HG03095 (cell line): Measurements from ENCODE around the gene DIAPH3.

Source experiments
- ATAC-seq: cut with Tn5 transposase; IDR thresholded peaks from one replicate; pipeline ENCODE4 v1.9.1; 2021; ENCODE audit warnings: moderate library complexity; ENCODE audit not compliant: unreplicated experiment

Gene DIAPH3

DNA sequence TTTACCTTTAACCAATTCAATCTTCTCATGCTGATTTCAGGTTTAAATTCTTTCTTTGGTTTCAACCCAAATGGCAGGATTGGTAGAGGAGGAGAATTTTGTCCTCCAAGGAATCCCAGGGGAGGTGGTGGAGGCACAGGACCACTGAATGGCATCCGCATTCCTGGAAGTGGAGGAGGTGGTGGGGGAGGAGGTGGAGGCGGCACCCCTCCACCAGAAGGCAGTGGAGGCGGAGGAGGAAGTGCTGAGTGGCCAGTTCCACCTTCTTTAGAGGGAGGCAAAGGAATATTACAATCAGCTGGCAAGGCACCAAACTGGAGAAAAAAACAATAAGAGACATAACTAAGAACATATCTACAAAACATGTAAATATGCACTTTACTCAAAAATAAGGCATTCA lies 192.9 kb downstream of the DIAPH3 start:
- no peak for ATAC-seq

DNA sequence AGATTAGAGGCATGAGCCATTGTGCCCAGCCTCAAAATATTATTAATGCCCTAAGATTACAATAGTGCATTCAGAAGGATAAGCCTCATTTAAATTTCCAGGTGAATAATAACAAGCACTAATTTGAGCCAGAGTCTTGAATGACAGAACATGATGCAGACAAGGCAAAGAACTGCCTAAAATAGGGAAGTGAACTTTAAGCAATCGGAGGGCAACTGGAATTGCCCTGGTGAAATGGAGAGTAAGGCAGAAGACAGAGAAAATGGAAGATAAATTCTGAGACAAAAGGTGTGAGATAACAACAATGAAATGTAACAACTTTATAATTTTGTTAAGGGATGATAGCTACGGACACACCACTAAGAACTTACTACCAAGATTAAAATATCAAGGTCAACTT lies 199.9 kb downstream of the DIAPH3 start:
- no peak for ATAC-seq

DNA sequence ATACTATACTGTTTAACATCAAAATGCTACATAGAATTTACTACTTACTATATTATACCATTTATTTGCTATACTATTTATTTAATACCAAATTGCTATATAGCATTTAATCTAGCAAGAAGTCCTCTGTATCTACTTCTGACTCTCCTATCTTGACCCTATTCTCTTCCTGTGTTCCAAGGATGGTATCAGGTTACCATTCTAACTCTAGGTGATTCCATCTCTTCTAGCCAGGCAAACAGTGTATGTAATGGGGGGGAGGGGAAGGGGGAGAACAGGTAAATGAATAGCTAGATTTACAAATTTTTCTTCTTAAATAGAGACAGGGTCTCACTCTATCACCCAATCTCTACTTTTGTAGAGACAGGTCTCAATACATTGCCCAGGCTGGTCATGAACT lies 200.3 kb downstream of the DIAPH3 start:
- no peak for ATAC-seq

DNA sequence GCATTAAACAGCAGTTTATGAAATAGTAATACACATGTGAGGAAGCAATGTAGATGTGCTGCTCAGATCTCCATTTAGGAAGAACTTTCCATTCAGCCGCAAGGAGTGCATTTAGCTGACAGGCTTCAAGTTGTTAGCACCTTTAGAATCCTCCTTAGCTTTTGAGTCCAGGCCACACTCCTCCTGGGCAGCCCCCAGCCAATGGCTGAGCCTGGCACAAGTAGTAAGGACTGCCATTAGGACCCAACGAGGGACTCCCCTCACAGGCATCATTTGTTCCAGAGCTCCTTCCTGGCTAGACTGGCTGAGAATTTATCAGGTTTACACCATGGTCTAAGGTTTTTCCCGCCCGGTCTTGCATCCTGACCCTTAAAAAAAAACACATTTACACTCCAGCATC lies 201.4 kb downstream of the DIAPH3 start:
- ATAC-seq: no peak

DNA sequence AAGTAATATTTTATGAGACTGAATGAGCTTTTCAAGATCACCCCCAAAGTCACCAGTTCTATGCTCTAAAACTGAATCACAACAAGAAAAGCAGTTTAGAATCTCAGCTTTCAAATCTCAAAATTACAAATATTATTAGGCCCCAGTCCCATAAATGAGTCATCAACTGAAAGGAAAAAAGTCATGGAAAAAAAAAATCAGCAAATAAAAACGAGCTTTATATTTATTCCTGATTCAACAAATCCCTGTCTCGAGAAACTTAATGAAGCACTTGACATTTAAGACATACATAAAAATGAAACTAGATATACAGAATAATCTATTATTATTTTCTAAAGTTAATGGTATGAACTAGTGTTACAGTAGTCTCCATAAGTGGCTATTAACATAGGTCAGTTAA lies 203.0 kb downstream of the DIAPH3 start:
- ATAC-seq: no peak

DNA sequence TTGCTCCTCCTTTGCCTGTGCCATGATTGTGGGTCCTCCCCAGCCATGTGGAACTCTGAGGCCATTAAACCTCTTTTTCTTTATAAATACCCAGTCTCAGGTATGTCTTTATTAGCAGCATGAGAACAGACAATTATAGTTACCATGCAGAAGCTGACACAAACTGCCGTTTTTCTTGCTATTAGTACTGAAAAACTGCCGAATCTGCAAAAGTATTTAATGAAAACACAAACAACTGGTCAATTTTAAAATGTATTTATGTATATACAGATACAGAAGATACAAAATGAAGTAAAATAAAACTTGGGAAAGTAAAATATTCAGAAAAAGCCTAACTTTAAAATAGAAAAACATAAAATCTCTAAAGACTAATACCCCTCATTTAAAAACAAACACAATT lies 206.3 kb downstream of the DIAPH3 start:
- ATAC-seq: no peak

DNA sequence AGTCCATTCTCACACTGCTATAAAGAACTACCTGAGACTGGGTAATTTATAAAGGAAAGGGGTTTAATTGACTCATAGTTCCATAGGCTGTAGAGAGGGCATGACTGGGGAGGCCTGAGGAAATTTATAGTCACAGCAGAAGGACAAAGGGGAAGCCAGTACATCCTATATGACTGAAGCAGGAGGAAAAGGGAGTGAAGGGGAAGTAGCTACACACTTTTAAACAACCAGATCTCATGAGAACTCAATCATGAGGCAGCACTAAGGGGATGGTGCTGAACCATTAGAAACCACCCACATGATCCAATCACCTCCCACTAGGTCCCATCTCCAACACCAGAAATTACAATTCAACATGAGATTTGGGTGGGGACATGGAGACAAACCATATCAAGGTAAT lies 209.1 kb downstream of the DIAPH3 start:
- ATAC-seq: no peak

DNA sequence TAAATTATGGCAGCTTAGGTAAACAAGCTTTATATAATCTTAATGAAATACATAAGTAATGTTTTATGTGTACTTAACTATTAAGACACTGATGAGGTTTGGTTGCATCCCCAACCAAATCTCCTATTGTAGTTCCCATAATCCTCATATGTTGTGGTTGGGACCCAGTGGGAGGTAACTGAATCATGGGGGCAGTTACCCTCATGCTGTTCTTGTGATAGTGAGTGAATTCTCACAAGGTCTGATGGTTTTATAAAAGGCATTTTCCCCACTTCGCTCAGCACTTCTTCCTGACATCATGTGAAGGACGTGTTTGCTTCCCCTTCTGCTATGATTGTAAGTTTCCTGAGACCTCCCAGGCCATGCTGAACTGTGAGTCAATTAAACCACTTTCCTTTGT lies 212.7 kb downstream of the DIAPH3 start:
- ATAC-seq: no peak

DNA sequence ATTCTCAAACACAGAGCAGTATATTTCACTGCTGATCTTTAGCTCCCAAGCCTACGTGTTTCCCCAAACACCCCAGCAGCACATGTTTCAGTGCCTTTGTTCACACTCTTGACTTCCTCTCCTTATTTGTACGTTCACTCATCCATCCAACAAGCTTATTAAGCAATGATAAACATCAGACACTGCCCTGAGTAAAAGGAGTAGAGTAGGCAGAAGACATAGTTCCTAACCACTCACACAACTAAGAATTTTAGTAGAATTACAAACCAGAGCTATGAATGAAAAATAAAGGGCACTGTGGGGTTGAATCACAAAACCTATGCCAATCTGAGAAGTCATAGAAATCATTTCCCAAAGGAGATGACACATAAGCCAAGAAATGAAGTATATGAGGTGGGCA lies 213.5 kb downstream of the DIAPH3 start:
- no peak for ATAC-seq

DNA sequence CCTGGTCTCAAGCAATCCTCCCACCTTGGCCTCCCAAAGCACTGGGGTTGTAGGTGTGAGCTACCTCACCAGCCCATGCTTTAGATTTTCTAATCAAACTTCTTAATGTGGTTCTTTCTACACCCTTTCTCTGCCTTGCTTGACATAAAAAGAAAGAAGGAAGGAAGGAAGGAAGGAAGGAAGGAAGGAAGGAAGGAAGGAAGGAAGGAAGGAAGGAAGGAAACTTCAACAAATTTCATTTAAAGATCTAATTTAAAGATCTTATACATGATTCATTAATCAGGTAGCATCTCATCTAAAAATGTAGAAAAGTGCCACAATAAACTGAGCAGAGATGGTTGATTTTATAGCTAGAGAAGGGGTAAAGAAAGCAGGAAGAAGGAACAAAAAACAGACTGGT lies 215.0 kb downstream of the DIAPH3 start:
- no peak for ATAC-seq

DNA sequence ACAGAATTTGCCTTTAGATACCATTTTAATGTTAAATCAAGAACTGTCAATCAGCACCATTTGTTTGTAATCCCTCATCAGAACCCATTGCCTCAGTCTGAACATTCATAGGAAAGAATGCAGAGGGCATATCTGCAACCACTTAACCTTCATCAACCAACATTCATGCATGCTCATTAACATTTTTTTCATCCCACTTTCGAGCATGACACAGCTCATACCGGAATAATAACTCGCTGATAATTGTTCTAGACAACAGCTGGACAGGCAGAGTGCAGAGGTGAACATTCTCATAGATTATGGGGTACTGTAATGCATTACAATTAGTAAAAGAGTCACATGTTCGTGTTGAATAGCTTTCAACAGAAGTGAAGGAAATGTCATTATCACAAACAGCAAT lies 216.8 kb downstream of the DIAPH3 start:
- ATAC-seq: no peak

DNA sequence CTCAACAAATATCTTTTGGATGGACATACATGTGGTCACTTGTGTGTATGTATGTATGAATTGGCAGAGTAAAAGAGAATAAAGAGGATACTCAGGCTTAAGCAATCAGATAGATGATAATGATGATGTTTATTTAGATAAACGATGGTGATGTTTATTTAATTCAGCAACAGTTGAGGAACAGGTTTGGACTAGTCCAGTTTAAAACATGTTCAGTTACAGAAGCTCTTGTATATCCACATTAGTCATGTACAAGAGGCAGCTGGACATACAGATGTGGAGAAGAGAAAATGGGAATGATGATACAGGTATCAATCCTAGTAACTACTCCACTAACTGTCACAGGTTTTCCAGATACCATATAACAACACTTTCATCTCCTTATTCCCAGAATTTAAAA lies 232.1 kb downstream of the DIAPH3 start:
- ATAC-seq: no peak

DNA sequence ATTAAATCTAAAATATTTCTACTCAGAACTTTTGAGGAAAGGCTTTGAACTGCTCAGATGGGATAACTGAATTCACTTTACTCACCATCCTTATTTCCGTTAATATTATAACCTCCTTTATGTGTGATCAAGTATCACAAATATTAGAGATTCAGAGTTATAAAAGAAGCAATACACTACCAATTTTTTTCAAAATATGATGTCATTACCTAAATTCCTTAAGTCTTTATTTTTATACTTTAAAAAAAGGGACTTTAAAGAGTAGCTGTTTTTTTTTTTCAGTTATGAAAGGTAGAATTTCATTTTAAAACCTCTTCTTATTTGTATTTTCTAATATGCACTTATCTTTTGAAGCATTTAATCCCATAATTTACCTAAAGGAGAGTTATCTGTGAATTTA lies 239.5 kb downstream of the DIAPH3 start:
- no peak for ATAC-seq

DNA sequence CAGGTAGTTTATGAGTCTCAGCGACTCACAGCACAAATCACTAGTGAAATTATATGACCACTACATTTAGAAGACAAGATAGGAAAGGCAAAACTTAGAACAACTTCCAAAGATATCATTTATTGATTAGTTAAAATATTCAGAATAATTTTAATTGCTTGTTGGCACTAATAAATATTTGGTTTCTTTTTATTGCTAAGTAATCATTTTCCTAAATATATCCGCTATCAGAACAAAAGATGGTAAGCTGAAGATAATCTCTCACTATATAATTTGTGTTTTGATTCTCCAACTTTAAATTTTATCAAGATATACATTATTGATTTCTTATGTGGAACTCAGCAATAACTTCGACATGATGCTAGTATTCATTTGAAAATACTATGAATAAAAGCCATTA lies 248.5 kb downstream of the DIAPH3 start:
- ATAC-seq: no peak

DNA sequence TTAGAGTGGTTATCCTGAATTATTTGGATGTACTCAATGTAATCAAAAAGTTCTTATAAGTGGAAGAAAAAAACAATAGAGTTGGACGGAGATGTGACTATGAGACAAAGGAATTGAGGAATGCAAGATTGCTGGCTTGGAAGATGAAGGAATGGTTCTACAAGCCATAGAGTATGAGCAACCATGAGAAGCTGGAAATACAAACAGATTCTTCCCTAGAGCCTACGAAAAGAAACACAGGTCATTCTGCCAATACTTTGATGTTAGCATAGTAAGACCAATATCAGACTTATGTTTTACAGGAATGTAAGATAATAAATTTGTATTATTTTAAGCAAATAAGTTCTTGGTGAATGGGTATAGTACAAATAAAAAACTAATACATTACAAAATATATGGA lies 249.2 kb downstream of the DIAPH3 start:
- no peak for ATAC-seq

DNA sequence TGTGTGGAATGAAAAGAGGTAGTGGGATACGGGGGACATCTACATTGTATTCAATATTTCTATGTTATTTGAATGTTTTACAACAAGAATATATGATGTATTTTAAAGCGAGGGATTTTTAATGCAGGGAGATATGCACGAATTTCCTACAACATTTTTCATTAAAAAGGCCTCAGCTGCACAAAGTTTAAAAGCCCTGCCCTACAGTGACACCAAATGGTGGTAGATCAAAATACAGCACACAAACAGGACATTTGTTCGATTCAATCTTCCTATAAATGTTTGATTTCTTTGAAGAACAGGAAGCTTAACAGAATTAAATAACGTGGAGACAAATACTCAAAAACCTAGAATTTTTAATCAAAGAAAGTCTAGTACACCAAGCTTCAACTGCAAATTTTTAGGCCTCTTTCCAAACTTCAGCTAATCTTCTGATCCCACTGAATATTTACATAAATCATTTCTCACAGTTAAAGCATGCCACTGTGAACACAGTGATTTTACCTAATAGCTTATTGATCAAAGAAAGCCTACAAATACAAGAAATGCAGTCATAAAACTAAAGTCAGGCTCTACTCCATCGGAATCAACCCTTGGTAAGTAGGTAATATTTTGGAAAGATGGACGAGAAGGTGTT lies 257.2 kb downstream of the DIAPH3 start:
- no peak for ATAC-seq

DNA sequence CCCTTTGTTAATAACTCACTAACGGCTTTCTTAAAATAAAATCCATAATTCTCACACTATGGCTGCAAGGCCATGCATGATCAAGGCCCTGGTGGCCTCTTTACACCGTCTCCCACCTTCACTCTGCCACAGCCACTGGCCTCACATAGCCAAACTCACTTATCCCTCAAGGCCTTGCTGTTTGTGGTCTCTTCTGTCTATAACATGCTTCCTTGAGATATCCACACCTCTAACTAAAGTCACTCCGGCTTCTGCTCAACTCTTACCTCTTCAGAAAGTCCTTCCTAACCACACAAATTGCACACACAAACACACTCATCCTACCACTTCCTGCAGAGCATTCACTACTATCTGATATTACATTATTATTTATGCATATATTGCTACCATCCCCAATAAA lies 262.5 kb downstream of the DIAPH3 start:
- no peak for ATAC-seq

DNA sequence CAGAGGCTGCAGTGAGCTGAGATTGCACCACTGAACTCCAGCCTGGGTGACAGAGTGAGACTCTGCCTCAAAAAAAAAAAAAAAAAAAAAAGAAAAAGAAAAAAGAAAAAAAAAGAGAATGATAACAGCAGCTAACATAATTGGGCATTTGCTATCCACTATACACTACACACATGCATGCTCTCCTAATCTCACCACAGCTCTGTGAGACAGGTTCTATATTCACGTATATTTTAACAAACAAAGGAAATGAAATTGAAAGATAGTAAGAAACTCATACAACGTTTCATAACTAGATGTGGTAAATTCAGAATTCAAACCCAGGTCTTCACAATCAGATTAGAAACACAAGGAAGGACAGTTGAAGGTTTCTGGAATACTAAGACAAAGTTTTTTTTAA lies 265.7 kb downstream of the DIAPH3 start:
- no peak for ATAC-seq

DNA sequence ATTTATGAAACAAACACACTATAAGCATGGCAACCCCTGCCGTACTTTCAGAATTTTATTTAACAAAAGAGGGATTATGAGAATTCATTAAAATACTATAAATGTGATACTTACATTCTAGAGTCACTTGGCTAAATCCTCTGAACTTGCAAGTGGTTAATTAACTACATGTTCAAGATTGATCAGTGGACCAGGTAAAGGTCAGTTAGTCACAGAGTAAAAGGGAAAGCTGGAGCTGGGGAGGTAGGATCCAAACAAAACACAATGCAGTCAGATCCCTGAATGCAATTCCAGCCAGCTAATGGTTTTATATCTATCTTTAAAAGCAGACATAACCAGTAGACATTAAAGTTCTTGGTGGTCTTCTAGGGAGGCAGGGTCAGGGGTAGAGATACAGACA lies 270.5 kb downstream of the DIAPH3 start:
- no peak for ATAC-seq

DNA sequence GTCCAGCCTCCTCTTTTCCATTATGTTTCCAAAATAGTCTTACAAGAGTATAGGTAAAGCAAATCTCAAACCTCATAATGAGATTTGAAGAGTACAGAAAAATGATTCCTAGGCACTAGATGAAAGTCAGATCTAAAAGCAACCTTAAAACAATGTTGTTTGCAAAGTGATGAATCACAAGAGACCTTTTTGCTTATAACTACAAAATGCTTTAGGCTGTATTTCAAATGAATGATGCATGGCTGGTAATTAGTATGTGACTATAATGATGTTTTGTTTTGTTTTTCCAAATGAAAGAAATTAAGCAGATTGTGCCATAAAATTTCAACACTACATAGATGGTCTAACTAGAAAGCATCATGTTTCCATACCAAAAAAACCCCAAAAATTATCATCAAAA lies 272.7 kb downstream of the DIAPH3 start:
- ATAC-seq: no peak

DNA sequence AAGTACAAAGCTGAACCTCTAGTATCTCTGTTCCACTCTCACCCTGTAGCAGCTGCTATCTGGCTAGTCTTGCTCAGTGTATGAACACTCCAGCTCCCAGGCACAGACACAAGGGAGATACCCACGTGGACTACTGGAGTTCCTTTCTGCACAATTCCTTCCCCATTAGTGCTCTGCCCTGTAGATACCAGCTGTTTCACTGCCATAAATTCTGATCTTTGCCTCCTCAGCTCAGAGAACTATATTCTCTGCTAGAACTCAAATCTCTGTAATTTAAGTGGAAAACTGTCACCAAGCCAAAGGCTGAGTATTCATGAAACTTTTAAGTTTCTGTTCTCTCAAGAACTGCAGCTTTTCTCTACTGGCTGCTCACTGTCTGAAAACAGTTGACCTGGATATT lies 273.7 kb downstream of the DIAPH3 start:
- no peak for ATAC-seq

DNA sequence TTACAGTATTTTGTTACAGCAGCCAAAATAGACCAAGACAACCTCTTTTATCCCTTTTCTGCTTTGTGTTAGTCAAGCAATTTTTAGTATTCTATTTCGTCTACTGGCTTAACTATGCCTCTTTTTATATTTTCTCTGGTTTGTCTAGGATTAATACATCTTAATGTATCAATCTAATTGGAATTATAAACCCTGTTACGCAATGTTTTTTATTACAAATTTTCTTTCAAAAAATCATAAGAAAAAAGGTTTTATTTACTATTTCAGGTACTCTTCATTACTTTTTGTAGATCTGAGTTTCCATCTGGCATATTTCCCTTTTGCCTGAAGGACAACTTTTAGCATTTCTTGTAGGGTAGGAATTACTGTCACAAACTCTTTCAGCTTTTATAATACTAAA lies 275.3 kb downstream of the DIAPH3 start:
- ATAC-seq: no peak

DNA sequence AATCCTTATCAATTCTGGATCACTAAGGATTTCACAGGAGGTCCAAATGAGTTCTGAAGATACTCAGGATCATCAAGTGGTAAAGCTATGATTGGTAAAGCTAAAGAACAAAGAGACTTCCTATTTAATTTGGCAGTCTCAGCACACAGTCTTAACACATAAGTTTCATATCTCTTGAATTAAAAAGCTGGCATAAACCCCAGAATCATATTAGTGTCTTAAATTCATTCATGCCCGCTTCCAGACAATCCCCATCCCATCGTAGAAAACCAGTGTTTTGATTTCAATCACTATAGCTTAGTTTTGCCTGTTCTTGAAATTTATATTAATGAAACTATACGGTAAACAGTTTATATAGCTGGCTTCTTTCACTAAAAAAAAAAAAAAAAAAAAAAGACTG lies 278.7 kb downstream of the DIAPH3 start:
- ATAC-seq: no peak

DNA sequence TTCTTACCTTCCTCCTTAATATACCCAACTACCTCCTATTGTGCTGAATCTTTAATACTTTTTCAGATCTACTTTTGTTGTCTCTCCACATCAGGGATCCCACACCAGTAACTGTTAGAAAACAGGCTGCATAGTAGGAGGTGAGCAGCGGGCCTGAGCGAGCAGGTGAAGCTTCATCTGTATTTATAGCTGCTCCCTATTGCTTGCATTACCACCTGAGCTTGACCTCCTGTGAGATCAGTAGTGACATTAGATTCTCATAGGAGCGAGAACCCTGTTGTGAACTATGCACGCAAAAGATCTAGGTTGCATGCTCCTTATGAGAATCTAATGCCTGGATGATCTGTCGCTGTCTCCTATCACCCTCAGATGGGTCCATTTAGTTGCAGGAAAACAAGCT lies 279.8 kb downstream of the DIAPH3 start:
- ATAC-seq: no peak
